IMR-90 (cell line): ENCODE measurements around the gene PGPEP1. TPM values are rescaled to one million over a fixed set of nuclear protein-coding genes. Genes with fewer than 3 reads are reported as not detected.

Experiments
- ATAC-seq: fragments of 200-7000 bp; cut with Tn5 transposase; 2 replicates; pipeline ENCODE4 v1.9.1; 2020; ENCODE audit warnings: low read depth, mild to moderate bottlenecking, moderate library complexity
- BruUV-seq: library from RNA; stranded (reverse); fragments of 400-500 nt; replicated peaks from 2 replicates; lab custom pipeline; 2021; lab: Mats Ljungman, UMichigan
- CTCF ChIA-PET: fragments of 300-600 bp; formaldehyde crosslinking; extraction: SDS; loops from one replicate; lab custom pipeline; 2021; ENCODE audit warnings: antibody characterized with exemption; lab: Yijun Ruan, JAX
- POLR2A ChIA-PET: fragments of 300-600 bp; sonication (Branson Sonifier 250); formaldehyde crosslinking; loops from one replicate; lab custom pipeline; 2022; ENCODE audit warnings: antibody characterized with exemption; ENCODE audit not compliant: unreplicated experiment; lab: Charles Lee
- DNase-seq: peaks from one replicate; pipeline ENCODE4 v3.0.0; 2013
- H2AFZ ChIP-seq: replicated peaks from 2 replicates; pipeline ENCODE3; 2013; ENCODE audit warnings: low read length, mild to moderate bottlenecking; ENCODE audit not compliant: poor library complexity
- H2AK5ac ChIP-seq: 2 replicates; pipeline ENCODE4 v1.6.1; 2013; ENCODE audit warnings: low read depth, low read length, inconsistent platforms
- H2AK9ac ChIP-seq: replicated peaks from 2 replicates; pipeline ENCODE3; 2013; ENCODE audit warnings: mild to moderate bottlenecking, low read depth, low read length, moderate library complexity; ENCODE audit not compliant: poor library complexity
- H2BK120ac ChIP-seq: 2 replicates; pipeline ENCODE4 v1.6.1; 2013; ENCODE audit warnings: low read depth, low read length, inconsistent platforms
- H2BK15ac ChIP-seq: 3 replicates; pipeline ENCODE4 v1.6.1; 2013; ENCODE audit warnings: low read depth, low read length, inconsistent platforms
- H2BK20ac ChIP-seq: 2 replicates; pipeline ENCODE4 v1.6.1; 2013; ENCODE audit warnings: low read depth, mild to moderate bottlenecking, inconsistent platforms, low read length, moderate library complexity
- H2BK5ac ChIP-seq: 2 replicates; pipeline ENCODE4 v1.6.1; 2013; ENCODE audit warnings: mild to moderate bottlenecking, low read depth, low read length, inconsistent platforms; ENCODE audit not compliant: poor library complexity, severe bottlenecking
- H3K14ac ChIP-seq: replicated peaks from 2 replicates; pipeline ENCODE4 v1.6.1; 2013; ENCODE audit warnings: low read depth, low read length, inconsistent platforms
- H3K18ac ChIP-seq: 2 replicates; pipeline ENCODE4 v1.6.1; 2013; ENCODE audit warnings: low read depth, low read length, control low read depth
- H3K23ac ChIP-seq: 2 replicates; pipeline ENCODE4 v1.6.1; 2013; ENCODE audit warnings: low read depth, low read length, inconsistent platforms
- H3K27ac ChIP-seq: 2 replicates; pipeline ENCODE4 v1.5.1; 2013; ENCODE audit warnings: mild to moderate bottlenecking, control low read depth, low read length; ENCODE audit not compliant: insufficient read depth
- H3K27me3 ChIP-seq: 2 replicates; pipeline ENCODE4 v1.6.1; 2013; ENCODE audit warnings: low read length; ENCODE audit not compliant: control insufficient read depth, insufficient read depth
- H3K36me3 ChIP-seq: 2 replicates; pipeline ENCODE4 v1.6.1; 2013; ENCODE audit warnings: low read length, mixed read lengths; ENCODE audit not compliant: control insufficient read depth, insufficient read depth
- H3K4ac ChIP-seq: 2 replicates; pipeline ENCODE4 v1.6.1; 2013; ENCODE audit warnings: low read depth, low read length, inconsistent platforms
- H3K4me1 ChIP-seq: 2 replicates; pipeline ENCODE4 v1.6.1; 2013; ENCODE audit warnings: low read length, mixed read lengths; ENCODE audit not compliant: control insufficient read depth, insufficient read depth
- H3K4me2 ChIP-seq: 2 replicates; pipeline ENCODE4 v1.6.1; 2013; ENCODE audit warnings: low read depth, mild to moderate bottlenecking, control low read depth, low read length, moderate library complexity
- H3K4me3 ChIP-seq: 2 replicates; pipeline ENCODE4 v1.5.1; 2013; ENCODE audit warnings: low read depth, mild to moderate bottlenecking, control low read depth, low read length, moderate library complexity; ENCODE audit not compliant: insufficient read depth
- H3K56ac ChIP-seq: 2 replicates; pipeline ENCODE4 v1.6.1; 2013; ENCODE audit warnings: low read length, inconsistent platforms; ENCODE audit not compliant: insufficient read depth; ENCODE audit errors: extremely low read depth
- H3K79me1 ChIP-seq, 2 experiments: 2 replicates each; pipeline ENCODE4 v1.6.1; 2013; ENCODE audit warnings: low read length in 2 of 2, inconsistent platforms in 1 of 2, low read depth in 1 of 2
- H3K9ac ChIP-seq: 2 replicates; pipeline ENCODE4 v1.6.1; 2013; ENCODE audit warnings: low read depth, low read length, control low read depth
- H3K9me1 ChIP-seq: 2 replicates; pipeline ENCODE4 v1.6.1; 2013; ENCODE audit warnings: low read length, inconsistent platforms; ENCODE audit not compliant: insufficient read depth
- H3K9me3 ChIP-seq: 2 replicates; pipeline ENCODE4 v1.6.1; 2013; ENCODE audit warnings: low read length; ENCODE audit not compliant: control insufficient read depth, insufficient read depth
- H4K20me1 ChIP-seq: 2 replicates; pipeline ENCODE4 v1.6.1; 2013; ENCODE audit warnings: low read length, inconsistent platforms; ENCODE audit not compliant: insufficient read depth
- H4K5ac ChIP-seq: 2 replicates; pipeline ENCODE4 v1.6.1; 2013; ENCODE audit warnings: mild to moderate bottlenecking, low read depth, low read length, control low read depth
- H4K8ac ChIP-seq, 2 experiments: 2 replicates each; pipeline ENCODE4 v1.6.1; 2013; ENCODE audit warnings: low read depth in 2 of 2, low read length in 2 of 2, control low read depth in 1 of 2, inconsistent platforms in 1 of 2
- H4K91ac ChIP-seq: 2 replicates; pipeline ENCODE4 v1.6.1; 2013; ENCODE audit warnings: low read depth, low read length, inconsistent platforms; ENCODE audit not compliant: insufficient read depth
- CEBPB ChIP-seq: IDR thresholded peaks from 2 replicates; pipeline ENCODE4 v1.6.1; 2012; ENCODE audit warnings: low read depth, low read length, improper control_type of control experiment
- FOS ChIP-seq: fragments of 150-350 bp; IDR thresholded peaks from 2 replicates; pipeline ENCODE4 v1.6.1; 2016; ENCODE audit warnings: low read depth, low read length
- MAFK ChIP-seq: IDR thresholded peaks from 2 replicates; pipeline ENCODE4 v1.6.1; 2012; ENCODE audit warnings: low read depth, low read length, improper control_type of control experiment
- RFX5 ChIP-seq: IDR thresholded peaks from 2 replicates; pipeline ENCODE4 v1.8.0; 2012; ENCODE audit warnings: low read depth, mild to moderate bottlenecking, low read length, moderate library complexity
- SMC3 ChIP-seq: fragments of 150-350 bp; IDR thresholded peaks from 2 replicates; pipeline ENCODE4 v1.6.1; 2016; ENCODE audit warnings: low read depth, mild to moderate bottlenecking, antibody characterized with exemption, low read length, moderate library complexity
- WGBS, 2 experiments: methylation state at CpG; one replicate each; pipeline versions ENCODE4 v1.1.5 to v1.1.7; 2013; ENCODE audit warnings: missing lambda C conversion rate in 2 of 2; ENCODE audit not compliant: insufficient read length in 1 of 2; ENCODE audit errors: extremely low coverage in 2 of 2; 5-methylcytosine and 5-hydroxymethylcytosine counted together
- dilution Hi-C: fragments of 300-500 bp; cut with HindIII; formaldehyde crosslinking; loops from one replicate; pipeline ENCODE4 v1.14.3; 2018; ENCODE audit warnings: low sequenced_read_pairs; ENCODE audit not compliant: unreplicated experiment
- in situ Hi-C: fragments of 300-500 bp; cut with MboI; formaldehyde crosslinking; loops from 3 replicates; pipeline ENCODE4 v1.14.3; 2019; ENCODE audit warnings: low sequenced_read_pairs, inconsistent platforms, mixed read lengths
- intact Hi-C: fragments of 100-400 bp; cut with micrococcal nuclease; formaldehyde crosslinking; loops from 2 replicates; pipeline ENCODE4 v1.10.0; 2022
- polyA plus RNA-seq, 3 experiments: library from polyadenylated mRNA; depleted of rRNA; stranded (reverse); fragments of >200 nt; gene quantifications; 2 replicates each; pipeline ENCODE4 v1.2.3, GENCODE V29; 2012; ENCODE audit warnings: low replicate concordance in 1 of 3
- total RNA-seq: library from RNA; depleted of rRNA; stranded (reverse); fragments of >200 nt; gene quantifications from 2 replicates; pipeline ENCODE4 v1.2.3, GENCODE V29; 2012
- TF ChIP-seq, protein P1 (sequence below): conservative IDR thresholded peaks from 2 replicates; pipeline ENCODE4 v1.5.1; 2012; ENCODE audit warnings: mild to moderate bottlenecking, low read depth, low read length, improper control_type of control experiment
- TF ChIP-seq, protein P2 (sequence below): fragments of 150-350 bp; IDR thresholded peaks from 2 replicates; pipeline ENCODE4 v1.6.1; 2016; ENCODE audit warnings: low read depth, mild to moderate bottlenecking, low read length, moderate library complexity, borderline replicate concordance

PGPEP1 gene
- total and polyA plus RNA-seq, 2 of the 4 experiments (the other 2 are of a cell fraction), result 11.8 to 14.3 TPM

DNA sequence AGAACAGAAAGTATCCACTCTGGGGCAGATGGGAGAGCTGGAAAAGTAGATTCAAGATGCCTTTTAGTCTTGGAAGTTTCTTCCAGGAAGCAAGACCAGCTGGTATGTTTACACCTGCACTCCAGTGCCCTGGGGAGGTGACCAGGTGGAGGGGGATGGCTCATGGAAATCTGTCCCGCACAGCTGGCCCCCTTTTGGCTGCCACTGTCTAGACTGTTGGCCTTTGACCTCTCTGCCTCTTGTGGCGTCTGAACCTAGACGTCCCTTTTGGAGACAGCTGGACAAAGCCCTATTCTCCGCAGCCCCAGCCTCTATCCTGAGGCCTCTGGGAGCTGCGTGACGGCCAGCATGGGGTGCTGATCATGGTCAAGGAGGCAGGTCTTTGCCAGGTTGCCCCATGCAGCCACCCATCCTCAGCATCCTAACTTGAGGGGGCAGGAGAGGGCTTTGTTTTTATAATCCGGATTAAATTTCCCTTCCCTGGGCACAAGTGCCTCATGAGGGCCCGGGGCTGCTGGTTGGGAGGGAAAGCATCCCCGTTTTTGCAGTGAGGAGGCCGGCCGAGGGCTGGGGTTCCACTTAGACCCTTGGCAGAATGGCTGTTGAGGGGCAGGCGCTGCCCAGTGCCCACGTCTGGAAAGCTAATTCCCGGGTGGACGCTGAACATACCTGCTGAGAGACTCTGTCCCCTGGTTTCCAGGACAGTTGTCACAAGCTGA, 28.3 kb downstream of the PGPEP1 start (continued):
- no peak for TF ChIP-seq SMC3

DNA sequence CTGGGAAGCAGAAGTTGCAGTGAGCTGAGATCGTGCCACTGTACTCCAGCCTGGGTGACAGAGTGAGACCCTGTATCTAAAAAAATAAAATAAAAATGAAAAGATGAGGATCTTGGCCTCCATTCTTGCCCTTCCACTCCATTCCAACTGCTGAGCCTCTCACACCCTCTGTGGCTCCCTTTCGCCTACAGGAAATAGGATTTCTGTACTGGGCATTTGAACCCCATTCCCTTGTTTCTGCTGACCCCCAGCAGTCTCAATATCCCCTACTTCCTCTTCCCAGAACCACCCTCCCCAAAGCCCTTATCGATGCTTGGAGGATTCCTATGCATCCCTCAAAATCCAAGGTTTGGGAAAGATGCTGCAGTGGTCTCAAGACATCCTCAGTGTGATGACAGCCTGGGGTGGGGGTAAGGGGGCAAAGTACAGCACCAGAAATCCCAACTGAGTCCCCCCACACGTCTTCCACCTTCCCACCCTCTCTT, 33.1 kb downstream of the PGPEP1 start:
- no peak overlapping the region for H3K4me3 ChIP-seq
- no peaks in the 10 kb centered on the region for H3K9me3 ChIP-seq
- peak overlapping the region; percentile 100 for H2BK15ac ChIP-seq
- peak overlapping the region; percentile 99 for H2AK9ac ChIP-seq
- H2BK120ac ChIP-seq, result peak overlapping the region; percentile 99
- ChIA-PET POLR2A (no interaction called here), CTCF (no interaction called here)
- peak overlapping the region; percentile 52 for H3K9ac ChIP-seq
- BruUV-seq, result no TSS peak
- H2AFZ ChIP-seq, result peak overlapping the region; percentile 85
- peak overlapping the region; percentile 98 for H3K18ac ChIP-seq
- DNase-seq (no peak), ATAC-seq (no peak)
- peak overlapping the region; percentile 99 for H2AK5ac ChIP-seq
- H3K79me1 ChIP-seq, result peaks cover 0 to 20% of the 10 kb centered on the region in 2 experiments; a peak in 2 of 4 replicates
- peak overlapping the region; percentile 98 for H2BK20ac ChIP-seq
- peak overlapping the region; percentile 99 for H4K5ac ChIP-seq
- H3K9me1 ChIP-seq, result peaks cover 17% of the 10 kb centered on the region
- peaks cover 12% of the 10 kb centered on the region for H3K4me1 ChIP-seq
- peak overlapping the region; percentile 97 for H3K23ac ChIP-seq
- peak overlapping the region; percentile 98 for H2BK5ac ChIP-seq
- TF ChIP-seq, protein P1, sequence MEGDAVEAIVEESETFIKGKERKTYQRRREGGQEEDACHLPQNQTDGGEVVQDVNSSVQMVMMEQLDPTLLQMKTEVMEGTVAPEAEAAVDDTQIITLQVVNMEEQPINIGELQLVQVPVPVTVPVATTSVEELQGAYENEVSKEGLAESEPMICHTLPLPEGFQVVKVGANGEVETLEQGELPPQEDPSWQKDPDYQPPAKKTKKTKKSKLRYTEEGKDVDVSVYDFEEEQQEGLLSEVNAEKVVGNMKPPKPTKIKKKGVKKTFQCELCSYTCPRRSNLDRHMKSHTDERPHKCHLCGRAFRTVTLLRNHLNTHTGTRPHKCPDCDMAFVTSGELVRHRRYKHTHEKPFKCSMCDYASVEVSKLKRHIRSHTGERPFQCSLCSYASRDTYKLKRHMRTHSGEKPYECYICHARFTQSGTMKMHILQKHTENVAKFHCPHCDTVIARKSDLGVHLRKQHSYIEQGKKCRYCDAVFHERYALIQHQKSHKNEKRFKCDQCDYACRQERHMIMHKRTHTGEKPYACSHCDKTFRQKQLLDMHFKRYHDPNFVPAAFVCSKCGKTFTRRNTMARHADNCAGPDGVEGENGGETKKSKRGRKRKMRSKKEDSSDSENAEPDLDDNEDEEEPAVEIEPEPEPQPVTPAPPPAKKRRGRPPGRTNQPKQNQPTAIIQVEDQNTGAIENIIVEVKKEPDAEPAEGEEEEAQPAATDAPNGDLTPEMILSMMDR, result no peak
- TF ChIP-seq CEBPB, result no peak
- TF ChIP-seq RFX5, result no peak
- no peak for TF ChIP-seq FOS
- TF ChIP-seq, protein P2, sequence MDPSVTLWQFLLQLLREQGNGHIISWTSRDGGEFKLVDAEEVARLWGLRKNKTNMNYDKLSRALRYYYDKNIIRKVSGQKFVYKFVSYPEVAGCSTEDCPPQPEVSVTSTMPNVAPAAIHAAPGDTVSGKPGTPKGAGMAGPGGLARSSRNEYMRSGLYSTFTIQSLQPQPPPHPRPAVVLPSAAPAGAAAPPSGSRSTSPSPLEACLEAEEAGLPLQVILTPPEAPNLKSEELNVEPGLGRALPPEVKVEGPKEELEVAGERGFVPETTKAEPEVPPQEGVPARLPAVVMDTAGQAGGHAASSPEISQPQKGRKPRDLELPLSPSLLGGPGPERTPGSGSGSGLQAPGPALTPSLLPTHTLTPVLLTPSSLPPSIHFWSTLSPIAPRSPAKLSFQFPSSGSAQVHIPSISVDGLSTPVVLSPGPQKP, result no peak
- TF ChIP-seq MAFK, result no peak
- no peak for TF ChIP-seq SMC3
- peak overlapping the region; percentile 100 for H4K91ac ChIP-seq
- no CpG with 5 or more reads among the region's 4 CpGs for WGBS, 2 experiments
- in situ Hi-C loops, result no loop called here
- no peaks in the 10 kb centered on the region for H4K20me1 ChIP-seq
- peak overlapping the region; percentile 100 for H3K14ac ChIP-seq
- H4K8ac ChIP-seq, result peak overlapping the region; percentile 99 to 100
- dilution Hi-C loops, result no loop called here
- intact Hi-C loops, result no loop called here
- H3K4me2 ChIP-seq, result no peak overlapping the region
- no peaks in the 10 kb centered on the region for H3K27me3 ChIP-seq
- H3K27ac ChIP-seq, result peak overlapping the region; percentile 95
- no peaks in the 10 kb centered on the region for H3K36me3 ChIP-seq
- peak overlapping the region; percentile 77 for H3K56ac ChIP-seq
- H3K4ac ChIP-seq, result peak overlapping the region; percentile 100
